SW 1271 (cell line): ENCODE data around the gene ZPR1.

Source experiments
- DNase-seq, 2 experiments: peaks; one replicate each; lab custom pipeline; 2025; lab: John Stamatoyannopoulos, UW

The ZPR1 gene

GRCh38 chr11:116750070-116750718, 37.6 kb downstream of the ZPR1 start:
- DNase-seq: no peak

- no peak for DNase-seq
Observed at GRCh38 chr11:116742104-116742503, 45.7 kb downstream of the ZPR1 start.

- no peak for DNase-seq
Observed at GRCh38 chr11:116740741-116741140, 47.1 kb downstream of the ZPR1 start.

- no peak for DNase-seq
Observed at GRCh38 chr11:116738975-116739374, 48.8 kb downstream of the ZPR1 start.

- peak in 1 of 2 experiments; percentile 12 for DNase-seq
Observed at GRCh38 chr11:116736763-116737162, 51.1 kb downstream of the ZPR1 start.

GRCh38 chr11:116733969-116734508, 53.8 kb downstream of the ZPR1 start:
- DNase-seq: no peak

GRCh38 chr11:116733043-116733755, 54.6 kb downstream of the ZPR1 start:
- no peak for DNase-seq

GRCh38 chr11:116732271-116733042, 55.4 kb downstream of the ZPR1 start:
- DNase-seq: peak in 1 of 2 experiments; percentile 35

GRCh38 chr11:116731821-116732220, 56.0 kb downstream of the ZPR1 start:
- DNase-seq: no peak

GRCh38 chr11:116731097-116731761, 56.6 kb downstream of the ZPR1 start:
- no peak for DNase-seq

GRCh38 chr11:116730601-116731000, 57.2 kb downstream of the ZPR1 start:
- DNase-seq: no peak

GRCh38 chr11:116730241-116730561, 57.6 kb downstream of the ZPR1 start:
- DNase-seq: no peak

- DNase-seq: no peak
Observed at GRCh38 chr11:116729501-116730240, 58.2 kb downstream of the ZPR1 start.

- DNase-seq: no peak
Observed at GRCh38 chr11:116727990-116728389, 59.8 kb downstream of the ZPR1 start.

- no peak for DNase-seq
Observed at GRCh38 chr11:116725434-116726221, 62.2 kb downstream of the ZPR1 start.

- no peak for DNase-seq
Observed at GRCh38 chr11:116724813-116725212, 63.0 kb downstream of the ZPR1 start.
